ENCODE results near the gene BSG.
"Not testable (repeated sequence)": the region's sequence is repeated elsewhere in the genome, so short reads cannot be mapped to it uniquely, and the experiment has no call there.

Gene BSG

GRCh38 chr19:572743-573518 lies 535 bp downstream of the BSG start:
- DNase-seq, result peak in 1 of 2 donors; percentile 21

- DNase-seq, result no peak
Observed at GRCh38 chr19:573519-573825, 1.1 kb downstream of the BSG start.

- DNase-seq, result peak in 1 of 2 donors; percentile 31
Observed at GRCh38 chr19:574658-575526, 2.5 kb downstream of the BSG start.

- DNase-seq, result peak in 1 of 2 donors; percentile 30
Observed at GRCh38 chr19:575527-576506, 3.4 kb downstream of the BSG start.

- DNase-seq, result no peak
Observed at GRCh38 chr19:576768-577438, 4.5 kb downstream of the BSG start.

GRCh38 chr19:577439-578392 lies 5.3 kb downstream of the BSG start:
- no peak for DNase-seq

- DNase-seq, result no peak
Observed at GRCh38 chr19:579111-579841, 6.9 kb downstream of the BSG start.

GRCh38 chr19:579842-580155 lies 7.4 kb downstream of the BSG start:
- DNase-seq, result no peak

- no peak for DNase-seq
Observed at GRCh38 chr19:580274-580835, 8.0 kb downstream of the BSG start.

- no peak for DNase-seq
Observed at GRCh38 chr19:581399-582111, 9.2 kb downstream of the BSG start.

GRCh38 chr19:582497-583197 lies 10.3 kb downstream of the BSG start:
- no peak for DNase-seq

GRCh38 chr19:583198-583967 lies 11.0 kb downstream of the BSG start:
- DNase-seq, result no peak

GRCh38 chr19:583968-584239 lies 11.5 kb downstream of the BSG start:
- no peak for DNase-seq

GRCh38 chr19:584240-585001 lies 12.0 kb downstream of the BSG start:
- peak in 1 of 2 donors; percentile 52 for DNase-seq

- DNase-seq, result not testable (repeated sequence)
Observed at GRCh38 chr19:585146-585545, 12.8 kb downstream of the BSG start.

GRCh38 chr19:585551-586110 lies 13.2 kb downstream of the BSG start:
- DNase-seq, result no peak

GRCh38 chr19:588093-588740 lies 15.8 kb downstream of the BSG start:
- DNase-seq, result peak; percentile 80 to 90

Measured in hippocampal formation (tissue), 2 donors.